Fibroblast of the aortic adventitia (primary cell): ENCODE measurements around the gene DHRS3. TPM values are rescaled to one million over a fixed set of nuclear protein-coding genes. Genes with fewer than 3 reads are reported as not detected.

Experiments
- DNase-seq: peaks from one replicate; pipeline ENCODE4 v3.0.0-alpha.2; 2010; ENCODE audit warnings: low read depth
- H3K4me3 ChIP-seq: 2 replicates; pipeline ENCODE4 v1.5.1; 2011; ENCODE audit warnings: low read depth, mild to moderate bottlenecking, control low read depth, low read length, moderate library complexity
- CTCF ChIP-seq: IDR thresholded peaks from 2 replicates; pipeline ENCODE4 v1.5.1; 2011; ENCODE audit warnings: mild to moderate bottlenecking, low read length, control low read depth, inconsistent platforms; ENCODE audit not compliant: insufficient read depth
- total RNA-seq: library from RNA; depleted of rRNA; stranded (reverse); fragments of >200 nt; gene quantifications from 2 replicates; pipeline ENCODE4 v1.2.3, GENCODE V29; 2012; ENCODE audit warnings: low replicate concordance

The DHRS3 gene
- total RNA-seq, 1 donor, result 114 TPM

- TF ChIP-seq CTCF, result no peak
- no peak for DNase-seq
- H3K4me3 ChIP-seq, result no peak overlapping the region
Measured at GRCh38 chr1:12629511-12629956, 11.5 kb upstream of the DHRS3 start.

- no peak for DNase-seq
- H3K4me3 ChIP-seq, result no peak overlapping the region
- TF ChIP-seq CTCF, result no peak
Measured at GRCh38 chr1:12627296-12627695, 9.3 kb upstream of the DHRS3 start.

- TF ChIP-seq CTCF, result no peak
- no peak overlapping the region for H3K4me3 ChIP-seq
Measured at GRCh38 chr1:12626888-12627287, 8.9 kb upstream of the DHRS3 start.

GRCh38 chr1:12625276-12625675 lies 7.3 kb upstream of the DHRS3 start:
- H3K4me3 ChIP-seq, result no peak overlapping the region
- no peak for TF ChIP-seq CTCF
- no peak for DNase-seq

More at GRCh38 chr1:12626888-12627287, 8.9 kb upstream of the DHRS3 start:
- no peak for DNase-seq

- H3K4me3 ChIP-seq, result no peak overlapping the region
- TF ChIP-seq CTCF, result no peak
- no peak for DNase-seq
Measured at GRCh38 chr1:12622506-12622905, 4.5 kb upstream of the DHRS3 start.

GRCh38 chr1:12621346-12622335 lies 3.6 kb upstream of the DHRS3 start:
- H3K4me3 ChIP-seq, result no peak overlapping the region
- TF ChIP-seq CTCF, result no peak
- DNase-seq, result peak; percentile 59

- TF ChIP-seq CTCF, result no peak
- no peak overlapping the region for H3K4me3 ChIP-seq
- DNase-seq, result no peak
Measured at GRCh38 chr1:12620931-12621330, 2.9 kb upstream of the DHRS3 start.
